Progenitor cell of endocrine pancreas (in vitro differentiated cells): ENCODE results near the gene ARHGAP26. TPM values are rescaled to one million over a fixed set of nuclear protein-coding genes. Genes with fewer than 3 reads are reported as not detected.

ENCODE experiments used
- DNase-seq: peaks from one replicate; pipeline ENCODE4 v3.0.0; 2021; ENCODE audit warnings: low spot score; ENCODE audit not compliant: unreplicated experiment
- H3K27ac Mint-ChIP-seq: 2 replicates; pipeline ENCODE4 v1.8.0; 2021; ENCODE audit warnings: mild to moderate bottlenecking, moderate library complexity, mixed read lengths
- H3K27me3 Mint-ChIP-seq: 2 replicates; pipeline ENCODE4 v1.8.0; 2021; ENCODE audit warnings: mixed read lengths
- H3K36me3 Mint-ChIP-seq: 2 replicates; pipeline ENCODE4 v1.8.0; 2022; ENCODE audit warnings: mixed read lengths; ENCODE audit not compliant: insufficient read depth
- H3K4me1 Mint-ChIP-seq: 2 replicates; pipeline ENCODE4 v1.8.0; 2021; ENCODE audit warnings: low read depth, mixed read lengths
- H3K4me3 Mint-ChIP-seq: 2 replicates; pipeline ENCODE4 v1.8.0; 2021; ENCODE audit warnings: low read depth, mild to moderate bottlenecking, moderate library complexity, mixed read lengths
- H3K9me3 Mint-ChIP-seq: 2 replicates; pipeline ENCODE4 v1.8.0; 2021; ENCODE audit warnings: low read depth, mixed read lengths
- total RNA-seq: library from RNA; stranded (reverse); gene quantifications from 2 replicates; pipeline ENCODE4 v1.2.1, GENCODE V29; 2021
- TF ChIP-seq, protein P1 (sequence below): fragments of 200-600 bp; sonication (generic); IDR thresholded peaks from one replicate; pipeline ENCODE4 v1.5.0; 2021; ENCODE audit warnings: antibody characterized with exemption, mild to moderate bottlenecking; ENCODE audit not compliant: unreplicated experiment

ARHGAP26 gene
- total RNA-seq, 1 donor from 2014 or later: 21.3 TPM

DNA sequence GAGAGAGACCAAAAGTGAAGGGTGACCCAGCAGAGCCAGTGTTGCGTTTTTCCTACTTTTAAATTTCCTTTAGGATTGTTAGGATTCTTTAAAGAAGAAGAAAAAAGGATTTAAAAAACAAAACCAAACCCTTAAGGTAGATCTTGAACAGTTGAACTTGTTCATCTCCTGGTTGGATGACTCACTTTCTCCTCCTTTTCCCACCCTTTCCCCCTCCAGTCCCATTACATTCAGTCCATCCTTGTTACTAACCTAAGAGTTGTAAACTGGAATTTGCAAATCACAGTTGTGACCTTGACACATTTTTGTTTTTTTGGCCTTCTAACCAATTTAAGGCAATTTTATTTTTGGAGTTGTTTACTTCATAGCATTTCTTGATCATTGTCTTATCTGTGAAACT, 289.2 kb downstream of the ARHGAP26 start:
- TF ChIP-seq, protein P1, sequence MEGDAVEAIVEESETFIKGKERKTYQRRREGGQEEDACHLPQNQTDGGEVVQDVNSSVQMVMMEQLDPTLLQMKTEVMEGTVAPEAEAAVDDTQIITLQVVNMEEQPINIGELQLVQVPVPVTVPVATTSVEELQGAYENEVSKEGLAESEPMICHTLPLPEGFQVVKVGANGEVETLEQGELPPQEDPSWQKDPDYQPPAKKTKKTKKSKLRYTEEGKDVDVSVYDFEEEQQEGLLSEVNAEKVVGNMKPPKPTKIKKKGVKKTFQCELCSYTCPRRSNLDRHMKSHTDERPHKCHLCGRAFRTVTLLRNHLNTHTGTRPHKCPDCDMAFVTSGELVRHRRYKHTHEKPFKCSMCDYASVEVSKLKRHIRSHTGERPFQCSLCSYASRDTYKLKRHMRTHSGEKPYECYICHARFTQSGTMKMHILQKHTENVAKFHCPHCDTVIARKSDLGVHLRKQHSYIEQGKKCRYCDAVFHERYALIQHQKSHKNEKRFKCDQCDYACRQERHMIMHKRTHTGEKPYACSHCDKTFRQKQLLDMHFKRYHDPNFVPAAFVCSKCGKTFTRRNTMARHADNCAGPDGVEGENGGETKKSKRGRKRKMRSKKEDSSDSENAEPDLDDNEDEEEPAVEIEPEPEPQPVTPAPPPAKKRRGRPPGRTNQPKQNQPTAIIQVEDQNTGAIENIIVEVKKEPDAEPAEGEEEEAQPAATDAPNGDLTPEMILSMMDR: no peak
- Mint-ChIP-seq H3K27me3 (no peaks in the 10 kb centered on the region), H3K4me3 (no peak overlapping the region), H3K4me1 (peaks cover 2% of the 10 kb centered on the region), H3K9me3 (no peaks in the 10 kb centered on the region), H3K36me3 (peaks cover 6% of the 10 kb centered on the region), H3K27ac (no peak overlapping the region)
- no peak for DNase-seq

DNA sequence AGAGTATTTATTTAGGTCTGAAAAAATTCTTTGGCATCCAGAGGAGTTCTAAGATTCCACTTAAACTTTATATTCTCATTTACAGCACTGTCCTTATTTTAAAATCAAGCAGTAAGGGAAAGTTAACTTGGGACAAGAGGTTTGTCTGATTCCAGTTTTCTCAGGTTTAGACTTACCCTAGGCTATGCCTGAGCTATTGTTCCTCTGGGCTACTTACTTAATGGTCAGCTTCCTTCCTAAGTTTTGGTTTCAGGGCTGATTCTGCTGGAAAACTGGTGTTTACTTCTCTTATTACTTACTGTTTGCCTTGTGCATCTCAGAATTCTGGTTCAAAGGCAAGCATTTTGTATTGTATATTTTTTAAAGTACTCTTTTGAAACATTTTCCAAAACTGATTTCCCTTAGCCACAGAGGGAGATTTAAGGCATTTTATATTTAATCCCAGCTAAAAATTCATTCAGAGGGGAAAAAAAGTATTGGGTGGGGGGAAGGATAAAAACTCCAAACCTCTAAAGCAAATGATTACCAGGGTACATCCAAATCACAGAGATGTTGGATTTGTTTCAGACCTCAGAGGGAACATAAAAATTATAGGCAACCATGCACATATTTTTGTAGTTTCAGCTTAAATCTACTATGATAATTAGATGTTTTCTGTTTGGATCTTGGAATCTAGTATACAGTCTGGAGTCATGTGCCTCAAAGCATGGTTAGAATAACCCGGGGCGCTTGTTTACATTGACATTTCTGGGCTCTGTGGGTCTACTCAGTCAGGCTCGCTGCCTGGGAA, 290.0 kb downstream of the ARHGAP26 start:
- H3K36me3 Mint-ChIP-seq: peaks cover 6% of the 10 kb centered on the region
- H3K4me1 Mint-ChIP-seq: no peaks in the 10 kb centered on the region
- no peaks in the 10 kb centered on the region for H3K9me3 Mint-ChIP-seq
- no peaks in the 10 kb centered on the region for H3K27me3 Mint-ChIP-seq
- DNase-seq: no peak
- H3K27ac Mint-ChIP-seq: peak overlapping the region; percentile 72
- no peak overlapping the region for H3K4me3 Mint-ChIP-seq
- TF ChIP-seq, protein P1: no peak

DNA sequence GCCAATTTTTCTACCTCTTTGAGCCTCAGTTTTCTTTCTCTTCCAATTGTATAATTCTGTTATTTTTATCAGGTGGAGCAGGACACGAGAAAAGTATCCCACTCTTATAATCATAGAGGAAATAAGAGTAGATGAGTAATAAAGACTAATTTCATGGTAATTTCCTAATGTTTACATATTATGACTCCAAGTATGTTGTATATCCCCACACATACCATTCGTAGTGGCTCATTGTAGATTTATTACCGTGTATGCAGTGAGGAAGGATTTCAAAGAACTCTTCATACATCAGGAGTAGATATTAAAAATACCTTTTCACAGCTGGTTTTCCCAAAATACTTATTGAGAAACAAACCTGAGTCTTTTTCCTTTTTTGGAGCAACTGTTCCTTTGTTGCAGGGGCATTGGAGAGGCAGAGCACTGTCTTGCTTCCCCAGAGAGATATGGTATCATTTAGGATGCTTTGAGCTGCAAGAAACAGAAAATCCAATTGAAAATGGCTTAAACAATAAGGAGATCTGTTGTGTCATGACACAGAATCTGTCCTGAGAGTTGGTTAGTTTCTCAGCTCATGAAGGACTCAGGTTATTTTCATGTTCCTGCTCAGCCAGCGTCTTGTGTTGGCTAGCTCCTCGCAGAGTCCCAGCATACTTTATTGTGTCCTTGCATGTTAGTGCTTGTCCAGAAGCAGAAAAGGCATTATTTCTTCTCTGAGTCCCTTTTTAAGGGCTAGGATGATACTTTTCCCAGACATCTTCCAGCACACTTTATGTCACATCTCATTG, 291.2 kb downstream of the ARHGAP26 start:
- Mint-ChIP-seq H3K4me3 (no peak overlapping the region), H3K4me1 (no peaks in the 10 kb centered on the region), H3K27ac (no peak overlapping the region), H3K9me3 (no peaks in the 10 kb centered on the region), H3K27me3 (no peaks in the 10 kb centered on the region), H3K36me3 (peaks cover 6% of the 10 kb centered on the region)
- TF ChIP-seq, protein P1: no peak
- no peak for DNase-seq

DNA sequence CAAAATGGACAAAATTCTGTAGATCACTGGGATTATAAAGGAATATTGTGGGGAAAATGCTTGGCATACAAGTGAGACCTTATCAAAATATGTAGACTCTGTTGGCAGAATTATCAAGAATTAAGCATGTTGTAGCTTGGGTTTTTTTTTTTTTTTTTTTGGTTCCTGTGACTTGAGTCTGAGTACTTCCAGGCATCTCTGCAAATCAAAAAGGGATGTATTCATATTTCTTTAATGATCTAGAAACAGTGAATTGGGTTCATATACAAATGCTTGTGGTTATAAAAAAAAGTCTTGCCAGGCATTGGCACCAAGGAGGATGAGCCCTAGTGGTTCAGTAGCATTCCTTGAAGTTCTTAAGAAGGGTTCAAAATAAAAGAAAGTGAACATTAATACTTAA, 292.2 kb downstream of the ARHGAP26 start:
- Mint-ChIP-seq H3K36me3 (peaks cover 4% of the 10 kb centered on the region), H3K9me3 (no peaks in the 10 kb centered on the region), H3K4me1 (no peaks in the 10 kb centered on the region), H3K27me3 (no peaks in the 10 kb centered on the region), H3K4me3 (no peak overlapping the region), H3K27ac (no peak overlapping the region)
- no peak for DNase-seq
- TF ChIP-seq, protein P1: no peak

DNA sequence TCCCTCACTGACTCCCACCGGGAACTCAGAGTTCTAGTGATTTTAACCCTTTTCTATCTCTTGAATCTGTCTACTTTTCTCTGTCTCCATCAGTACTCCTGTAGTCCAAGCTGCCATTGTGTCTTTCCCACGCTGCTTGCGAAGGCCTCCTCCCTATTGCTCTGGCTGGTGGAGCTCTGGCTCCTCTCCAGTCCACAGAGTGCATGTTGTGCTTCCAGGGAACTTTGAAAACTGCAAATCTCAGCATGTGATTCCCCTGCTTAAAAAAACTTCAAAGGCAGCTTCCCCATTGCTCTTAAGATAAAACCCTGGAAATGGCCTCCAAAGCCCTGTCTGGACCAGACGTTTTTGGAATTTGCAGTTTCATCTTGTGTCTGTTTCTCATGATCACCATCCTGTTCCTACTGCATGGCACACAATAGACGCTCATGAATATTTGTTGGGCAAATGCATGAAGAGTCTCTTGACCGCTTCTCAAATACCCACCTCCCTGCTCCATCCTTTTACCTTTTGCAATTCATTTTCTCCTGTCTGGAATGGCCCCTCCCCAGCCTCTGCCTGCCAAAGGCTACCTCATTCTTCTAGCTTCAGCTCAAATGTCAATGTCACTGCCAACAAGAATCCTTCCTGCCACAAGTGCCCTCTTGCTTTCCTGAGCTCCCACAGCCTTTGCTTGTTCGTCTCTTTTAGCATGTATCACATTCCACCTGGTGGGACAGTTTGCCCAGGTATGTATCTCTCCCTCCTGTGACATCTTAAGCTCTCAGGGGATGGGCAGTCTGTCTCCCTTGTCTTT, 293.2 kb downstream of the ARHGAP26 start:
- Mint-ChIP-seq H3K4me1 (no peaks in the 10 kb centered on the region), H3K9me3 (no peaks in the 10 kb centered on the region), H3K27me3 (no peaks in the 10 kb centered on the region), H3K4me3 (no peak overlapping the region), H3K36me3 (peaks cover 1% of the 10 kb centered on the region), H3K27ac (no peak overlapping the region)
- no peak for DNase-seq
- TF ChIP-seq, protein P1: no peak
